22Rv1 (cell line): Measurements from ENCODE around the gene KATNAL1.
"Not testable (repeated sequence)": the region's sequence is repeated elsewhere in the genome, so short reads cannot be mapped to it uniquely, and the experiment has no call there.

ENCODE experiments used
- H3K27ac ChIP-seq: fragments of 450-650 bp; 2 replicates; pipeline ENCODE4 v1.5.1; 2017
- ZFX ChIP-seq: fragments of 450-650 bp; IDR thresholded peaks from 2 replicates; pipeline ENCODE4 v1.6.1; 2017; ENCODE audit warnings: antibody characterized with exemption, borderline replicate concordance
- TF ChIP-seq, protein P1 (sequence below): fragments of 450-650 bp; IDR thresholded peaks from 2 replicates; pipeline ENCODE4 v1.5.1; 2017; ENCODE audit warnings: mild to moderate bottlenecking

KATNAL1 gene

DNA sequence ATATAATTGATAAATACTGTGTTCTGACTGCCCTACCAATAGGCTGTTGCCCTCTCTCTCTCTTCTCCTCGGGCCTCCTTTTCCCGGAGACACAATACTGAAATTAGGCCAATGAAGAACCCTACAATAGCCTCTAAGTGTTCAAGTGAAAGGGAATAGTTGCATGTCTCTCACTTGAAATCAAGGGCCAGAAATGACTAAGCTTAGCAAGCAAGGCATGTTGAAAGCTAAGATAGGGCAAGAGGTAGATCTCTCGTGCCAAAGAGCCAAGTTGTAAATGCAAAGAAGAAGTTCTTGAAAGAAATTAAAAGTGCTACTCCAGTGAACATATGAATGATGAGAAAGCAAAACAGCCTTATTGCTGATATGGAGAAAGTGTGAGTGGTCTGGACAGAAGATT lies 13.3 kb downstream of the KATNAL1 start:
- TF ChIP-seq, protein P1, sequence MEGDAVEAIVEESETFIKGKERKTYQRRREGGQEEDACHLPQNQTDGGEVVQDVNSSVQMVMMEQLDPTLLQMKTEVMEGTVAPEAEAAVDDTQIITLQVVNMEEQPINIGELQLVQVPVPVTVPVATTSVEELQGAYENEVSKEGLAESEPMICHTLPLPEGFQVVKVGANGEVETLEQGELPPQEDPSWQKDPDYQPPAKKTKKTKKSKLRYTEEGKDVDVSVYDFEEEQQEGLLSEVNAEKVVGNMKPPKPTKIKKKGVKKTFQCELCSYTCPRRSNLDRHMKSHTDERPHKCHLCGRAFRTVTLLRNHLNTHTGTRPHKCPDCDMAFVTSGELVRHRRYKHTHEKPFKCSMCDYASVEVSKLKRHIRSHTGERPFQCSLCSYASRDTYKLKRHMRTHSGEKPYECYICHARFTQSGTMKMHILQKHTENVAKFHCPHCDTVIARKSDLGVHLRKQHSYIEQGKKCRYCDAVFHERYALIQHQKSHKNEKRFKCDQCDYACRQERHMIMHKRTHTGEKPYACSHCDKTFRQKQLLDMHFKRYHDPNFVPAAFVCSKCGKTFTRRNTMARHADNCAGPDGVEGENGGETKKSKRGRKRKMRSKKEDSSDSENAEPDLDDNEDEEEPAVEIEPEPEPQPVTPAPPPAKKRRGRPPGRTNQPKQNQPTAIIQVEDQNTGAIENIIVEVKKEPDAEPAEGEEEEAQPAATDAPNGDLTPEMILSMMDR: no peak
- TF ChIP-seq ZFX: no peak
- no peak overlapping the region for H3K27ac ChIP-seq

DNA sequence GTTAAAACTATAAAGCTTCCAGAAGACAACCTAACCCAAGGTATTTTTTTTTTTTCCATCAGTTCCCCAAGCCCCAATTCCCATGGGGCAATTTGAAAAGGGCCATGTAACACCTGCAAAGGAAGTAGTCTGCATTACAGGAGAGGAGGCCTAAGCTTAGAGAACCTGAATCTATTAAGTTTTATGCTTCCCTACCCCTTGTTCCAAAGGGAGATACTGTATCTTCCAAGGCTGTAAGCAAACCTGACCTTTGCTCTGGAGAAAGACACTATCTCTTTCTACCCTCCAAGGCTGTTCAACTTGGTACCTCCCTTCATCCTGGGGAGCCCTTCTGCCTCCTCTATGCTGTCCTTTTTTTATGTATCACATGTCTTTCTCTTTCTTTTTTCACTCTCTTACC lies 15.0 kb downstream of the KATNAL1 start:
- H3K27ac ChIP-seq: no peak overlapping the region
- no peak for TF ChIP-seq ZFX
- TF ChIP-seq, protein P1: no peak

DNA sequence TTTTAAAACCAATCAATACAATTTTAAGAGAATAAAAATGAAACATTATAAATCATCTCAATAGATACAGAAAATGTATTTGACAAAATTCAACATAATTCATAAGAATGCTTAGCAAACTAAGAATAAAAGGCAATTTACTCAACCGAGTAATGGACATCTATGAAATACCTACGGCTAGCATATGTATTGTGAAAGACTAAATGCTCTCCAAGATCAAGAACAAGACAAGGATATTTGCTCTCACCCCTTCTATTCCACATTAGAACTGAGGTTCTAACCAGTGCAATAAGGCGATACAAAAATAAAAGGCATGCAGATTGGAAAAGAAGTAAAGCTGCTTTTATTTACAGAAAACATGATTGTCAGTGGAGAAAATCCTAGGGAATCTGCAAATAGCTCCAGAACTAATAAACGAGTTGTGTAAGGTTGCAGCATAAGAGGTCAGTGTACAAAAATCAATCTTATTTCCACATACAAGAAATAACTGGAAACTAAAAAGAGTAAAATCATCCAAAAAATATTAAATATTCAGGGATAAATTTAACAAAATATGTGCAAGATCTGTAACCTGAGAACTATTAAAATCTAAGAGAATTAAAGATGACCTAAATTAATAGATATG lies 16.4 kb downstream of the KATNAL1 start:
- TF ChIP-seq, protein P1: no peak
- TF ChIP-seq ZFX: no peak
- no peak overlapping the region for H3K27ac ChIP-seq

DNA sequence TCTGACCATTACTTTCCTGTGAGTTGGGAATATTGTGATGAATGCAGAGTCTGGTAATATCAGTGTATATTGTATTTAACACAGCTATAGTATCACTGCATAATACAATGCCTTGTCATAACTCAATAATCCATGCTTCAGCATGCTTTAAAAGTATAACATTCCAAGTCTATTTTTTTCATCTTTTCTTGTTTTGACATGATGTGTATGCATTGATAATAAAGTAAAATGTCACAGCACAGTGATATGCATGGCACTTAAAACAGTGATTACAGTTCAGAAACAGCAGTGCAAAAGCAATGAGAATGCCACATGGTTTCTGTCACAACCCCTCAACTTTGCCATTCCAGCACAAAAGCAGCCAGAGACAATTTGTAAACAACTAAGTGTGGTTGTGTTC lies 17.8 kb downstream of the KATNAL1 start:
- no peak for TF ChIP-seq ZFX
- TF ChIP-seq, protein P1: no peak

DNA sequence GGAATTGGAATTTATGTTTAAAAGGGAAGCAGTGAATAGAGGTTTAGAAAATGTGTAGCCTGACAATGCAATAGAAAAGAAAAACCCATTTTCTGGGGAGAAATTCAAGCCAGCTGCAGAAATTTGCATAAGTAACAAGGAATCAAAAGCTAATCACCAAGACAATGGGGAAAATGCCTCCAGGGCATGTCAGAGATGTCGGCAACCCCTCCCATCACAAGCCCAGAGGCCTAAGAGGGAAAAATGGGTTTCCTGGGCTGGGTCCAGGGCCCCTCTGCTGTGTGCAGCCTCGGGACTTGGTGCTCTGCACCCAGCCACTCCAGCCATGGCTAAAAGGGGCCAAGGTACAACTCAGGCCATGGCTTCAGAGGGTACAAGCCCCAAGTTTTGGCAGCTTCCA lies 21.3 kb downstream of the KATNAL1 start:
- H3K27ac ChIP-seq: not testable (repeated sequence)

More for the DNA sequence above, 17.8 kb downstream of the KATNAL1 start:
- no peak overlapping the region for H3K27ac ChIP-seq

DNA sequence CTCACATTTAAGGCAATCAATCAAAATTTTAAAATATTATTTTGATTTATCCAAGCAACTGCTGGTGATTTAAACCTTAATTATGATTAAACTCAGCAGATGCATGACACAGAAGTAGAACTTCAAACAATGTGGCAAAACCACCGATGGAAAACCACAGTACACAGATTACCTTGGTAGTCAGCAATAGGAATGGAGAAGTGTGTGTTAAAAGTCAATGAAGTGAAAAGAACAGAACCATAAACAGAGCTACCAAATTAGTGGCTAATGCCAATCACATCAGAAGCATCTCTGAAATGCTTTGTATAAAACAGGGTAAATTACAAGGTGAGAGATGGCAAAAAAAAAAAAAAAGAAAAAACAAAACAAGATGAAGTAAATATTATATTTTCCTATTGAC lies 31.2 kb downstream of the KATNAL1 start:
- H3K27ac ChIP-seq: no peak overlapping the region
- TF ChIP-seq, protein P1: no peak
- TF ChIP-seq ZFX: no peak

DNA sequence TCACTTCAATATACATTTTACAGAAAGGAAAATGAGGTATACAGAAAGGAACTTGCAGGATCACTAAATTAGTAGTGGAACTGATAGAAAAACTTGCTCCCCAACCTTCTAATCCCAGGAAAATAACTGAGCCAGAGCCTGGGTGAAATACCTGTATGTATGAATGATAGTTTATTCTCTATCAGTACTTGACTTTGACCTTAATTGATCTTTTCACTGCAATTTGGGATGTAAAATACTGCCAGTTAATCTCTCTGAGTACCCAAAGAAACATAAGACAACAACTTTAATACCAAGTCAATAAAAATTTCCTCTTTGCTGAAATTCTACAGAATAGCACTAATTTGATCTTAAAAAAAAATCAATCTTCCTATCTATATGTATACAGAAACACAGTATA lies 33.3 kb downstream of the KATNAL1 start:
- no peak overlapping the region for H3K27ac ChIP-seq
- TF ChIP-seq, protein P1: no peak
- TF ChIP-seq ZFX: no peak

DNA sequence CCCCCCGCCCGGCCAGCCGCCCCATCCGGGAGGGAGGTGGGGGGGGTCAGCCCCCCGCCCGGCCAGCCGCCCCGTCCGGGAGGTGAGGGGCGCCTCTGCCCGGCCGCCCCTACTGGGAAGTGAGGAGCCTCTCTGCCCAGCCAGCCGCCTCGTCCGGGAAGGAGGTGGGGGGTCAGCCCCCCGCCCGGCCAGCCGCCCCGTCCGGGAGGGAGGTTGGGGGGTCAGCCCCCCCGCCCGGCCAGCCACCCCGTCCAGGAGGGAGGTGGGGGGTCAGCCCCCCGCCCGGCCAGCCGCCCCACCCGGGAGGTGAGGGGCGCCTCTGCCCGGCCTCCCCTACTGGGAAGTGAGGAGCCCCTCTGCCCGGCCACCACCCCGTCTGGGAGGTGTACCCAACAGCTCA lies 37.3 kb downstream of the KATNAL1 start:
- not testable (repeated sequence) for H3K27ac ChIP-seq
